GOT3 (cell line): ENCODE data around the gene LRRK2.
"Not testable (repeated sequence)": the region's sequence is repeated elsewhere in the genome, so short reads cannot be mapped to it uniquely, and the experiment has no call there.

Experiments
- DNase-seq: peaks from one replicate; lab custom pipeline; 2025; ENCODE audit warnings: mixed read lengths; lab: John Stamatoyannopoulos, UW

Gene LRRK2

GRCh38 chr12:40248034-40248433 lies 23.2 kb downstream of the LRRK2 start:
- DNase-seq: no peak

DNA sequence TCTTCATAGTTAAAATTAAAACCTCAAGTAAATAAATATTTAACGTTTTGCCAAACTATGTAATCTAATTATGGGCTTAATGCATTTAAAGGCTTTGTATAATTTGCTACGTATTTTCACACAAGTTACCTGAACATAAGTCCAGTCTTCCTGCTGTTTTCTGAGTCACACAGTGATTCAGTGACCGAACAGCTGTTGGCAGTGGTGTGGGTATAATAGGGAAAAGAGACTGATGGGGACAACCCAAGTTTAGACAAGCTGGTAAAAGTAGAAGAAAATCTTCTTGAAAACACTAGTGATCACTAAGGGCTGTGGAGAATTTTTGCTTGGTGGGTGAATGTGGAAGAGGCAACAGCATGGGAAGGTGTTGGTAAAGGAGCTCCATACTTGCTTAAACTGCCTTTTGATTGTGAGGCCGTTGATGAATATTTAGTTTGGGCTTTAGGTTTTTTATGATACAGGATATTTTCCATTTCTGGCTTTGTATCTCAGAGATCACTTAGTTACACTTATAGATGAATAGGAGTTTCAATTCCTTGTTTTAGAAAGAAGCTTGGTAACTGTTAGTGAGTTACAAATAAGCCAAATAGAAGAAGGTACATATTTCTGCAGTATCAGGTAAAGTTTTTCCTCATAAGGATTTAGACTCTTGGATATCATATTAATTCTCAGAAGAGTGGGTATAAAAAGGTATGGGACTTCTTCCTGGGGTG lies 23.9 kb downstream of the LRRK2 start:
- DNase-seq: no peak

DNA sequence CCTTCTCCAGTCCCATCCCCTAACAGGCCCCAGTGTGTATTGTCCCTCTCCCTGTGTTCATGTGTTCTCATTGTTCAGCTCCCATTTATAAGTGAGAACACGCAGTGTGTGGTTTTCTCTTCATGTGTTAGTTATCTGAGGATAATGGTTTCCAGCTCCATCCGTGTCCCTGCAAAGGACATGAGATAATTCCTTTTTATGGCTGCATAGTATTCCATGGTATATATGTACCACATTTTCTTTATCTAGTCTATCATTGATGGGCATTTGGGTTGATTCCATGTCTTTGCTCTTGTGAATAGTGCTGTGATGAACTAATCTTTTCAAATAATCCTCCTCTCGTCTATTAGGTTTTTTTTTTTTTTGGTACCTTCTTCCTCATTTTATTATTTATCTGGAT lies 25.9 kb downstream of the LRRK2 start:
- not testable (repeated sequence) for DNase-seq

DNA sequence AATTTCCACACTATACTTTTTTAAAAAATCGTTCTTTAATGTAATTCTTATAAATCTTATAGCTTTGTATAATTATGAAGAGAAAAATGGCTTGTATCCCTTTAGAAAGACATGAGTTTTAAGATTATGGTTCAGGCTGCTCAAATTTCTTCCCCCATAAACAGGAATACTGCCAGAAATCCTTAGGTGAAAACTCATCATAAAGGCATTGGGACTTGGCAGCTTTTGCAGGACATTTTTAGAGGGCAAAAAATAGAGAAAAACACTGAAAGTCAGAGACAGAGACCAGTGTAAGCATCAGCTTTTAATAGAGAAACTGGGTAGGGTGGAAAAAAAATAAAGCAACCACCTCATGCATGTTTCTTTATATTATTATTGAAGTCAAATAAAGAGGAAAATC lies 29.1 kb downstream of the LRRK2 start:
- no peak for DNase-seq

DNA sequence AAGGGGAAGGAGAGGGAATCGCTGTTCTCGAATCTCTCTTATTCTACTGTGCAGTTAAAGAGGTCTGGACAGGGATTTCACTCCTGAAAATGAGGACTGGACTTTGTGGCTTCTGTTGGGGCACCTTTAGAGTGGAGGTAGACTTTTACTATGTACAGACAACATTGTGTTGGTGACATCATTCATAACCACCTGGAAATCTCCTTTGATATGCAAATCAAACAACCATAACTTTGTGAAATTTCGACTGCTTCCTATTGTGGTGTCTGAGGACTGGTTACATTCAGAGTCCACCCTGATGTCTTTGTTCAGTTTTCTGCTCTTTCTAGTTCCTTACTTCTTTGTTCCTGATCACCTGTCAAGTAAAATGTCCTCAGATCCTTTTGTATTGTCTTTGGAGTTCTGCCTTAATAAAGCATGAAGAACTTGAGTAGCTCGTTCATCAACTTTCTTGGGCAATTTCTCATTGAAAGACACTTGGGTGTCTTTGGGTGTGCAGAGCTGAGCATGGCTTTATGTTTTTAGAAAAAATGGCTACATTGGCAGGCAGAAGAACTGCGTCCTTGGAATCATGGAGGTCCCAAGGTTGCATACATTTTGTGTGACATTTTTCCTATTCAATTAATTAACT lies 29.8 kb downstream of the LRRK2 start:
- DNase-seq: no peak

DNA sequence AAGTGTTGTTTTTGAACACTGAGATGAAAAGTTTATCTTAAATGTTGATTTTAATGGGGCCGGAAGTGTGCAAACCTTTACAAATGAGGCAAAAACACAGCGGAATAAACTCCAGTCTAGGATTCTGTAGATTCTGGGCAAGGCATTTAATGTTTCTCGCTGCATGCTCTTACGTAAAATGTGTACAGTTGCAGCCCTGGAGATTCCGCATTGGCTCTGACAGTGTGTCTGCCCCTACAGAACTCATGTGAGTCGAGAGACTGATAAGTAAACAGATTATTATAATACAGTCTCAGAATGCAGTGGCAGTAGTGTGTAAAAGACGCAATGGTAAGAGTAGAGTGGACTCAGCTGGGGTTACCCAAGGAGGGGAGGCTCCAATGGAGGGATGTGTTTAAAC lies 33.6 kb downstream of the LRRK2 start:
- DNase-seq: no peak

DNA sequence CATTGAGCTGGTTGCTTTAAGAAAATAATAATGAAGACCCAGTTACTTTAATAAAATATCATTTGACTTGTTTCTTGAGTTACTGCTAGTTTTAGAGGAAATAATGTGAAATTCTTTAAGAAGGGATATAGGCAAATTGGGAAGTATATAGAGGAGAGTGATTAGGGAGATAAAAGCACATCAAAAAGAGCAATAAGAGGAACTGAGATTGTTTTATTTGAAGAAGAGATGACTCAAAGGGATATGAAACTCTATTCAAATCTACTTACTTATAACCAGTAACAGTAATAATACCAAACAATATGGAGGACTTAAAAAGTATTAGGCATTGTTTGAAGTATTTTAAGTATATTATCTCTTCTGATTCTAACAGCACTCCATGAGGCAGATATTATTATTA lies 37.1 kb downstream of the LRRK2 start:
- DNase-seq: no peak

DNA sequence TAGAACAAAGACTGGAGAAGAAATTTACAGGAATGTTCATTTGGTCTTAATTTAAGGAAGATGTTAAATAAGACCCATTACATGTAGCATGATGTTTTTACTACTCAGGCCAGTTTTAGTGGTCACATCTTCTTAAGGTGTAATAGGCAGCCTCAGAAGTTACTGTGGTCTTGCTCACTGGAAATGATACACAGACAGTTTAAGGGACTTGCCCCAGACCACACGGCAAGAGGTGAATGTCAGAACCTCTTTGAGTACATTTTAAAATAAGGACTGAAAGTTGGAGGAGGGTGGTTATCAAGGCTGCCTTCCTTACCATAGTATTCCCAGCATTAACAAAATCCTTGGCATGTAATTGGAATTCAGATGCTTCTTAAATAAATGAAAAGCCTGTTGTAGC lies 37.9 kb downstream of the LRRK2 start:
- no peak for DNase-seq

- no peak for DNase-seq
Observed at GRCh38 chr12:40263616-40264409, 39.0 kb downstream of the LRRK2 start.

- DNase-seq: no peak
Observed at GRCh38 chr12:40271981-40272664, 47.3 kb downstream of the LRRK2 start.

GRCh38 chr12:40281791-40282364 lies 57.1 kb downstream of the LRRK2 start:
- no peak for DNase-seq

DNA sequence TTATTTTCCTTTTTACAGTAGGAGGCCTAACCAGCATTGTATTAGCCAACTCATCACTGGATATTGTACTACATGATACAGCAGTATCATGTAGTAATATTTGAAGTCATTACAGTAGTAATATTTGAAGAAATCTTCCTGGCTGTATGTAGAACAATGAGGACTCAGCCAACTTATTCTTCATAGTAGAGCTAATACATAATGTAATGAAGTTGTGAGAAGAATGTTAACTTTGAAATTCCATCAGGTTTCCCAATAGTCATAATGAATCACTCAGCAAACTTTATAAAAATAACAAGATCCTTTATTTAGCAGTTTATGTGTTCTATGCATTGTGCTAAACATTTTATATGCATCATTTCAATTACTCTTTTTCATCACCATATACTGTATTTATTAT lies 61.8 kb downstream of the LRRK2 start:
- DNase-seq: no peak

DNA sequence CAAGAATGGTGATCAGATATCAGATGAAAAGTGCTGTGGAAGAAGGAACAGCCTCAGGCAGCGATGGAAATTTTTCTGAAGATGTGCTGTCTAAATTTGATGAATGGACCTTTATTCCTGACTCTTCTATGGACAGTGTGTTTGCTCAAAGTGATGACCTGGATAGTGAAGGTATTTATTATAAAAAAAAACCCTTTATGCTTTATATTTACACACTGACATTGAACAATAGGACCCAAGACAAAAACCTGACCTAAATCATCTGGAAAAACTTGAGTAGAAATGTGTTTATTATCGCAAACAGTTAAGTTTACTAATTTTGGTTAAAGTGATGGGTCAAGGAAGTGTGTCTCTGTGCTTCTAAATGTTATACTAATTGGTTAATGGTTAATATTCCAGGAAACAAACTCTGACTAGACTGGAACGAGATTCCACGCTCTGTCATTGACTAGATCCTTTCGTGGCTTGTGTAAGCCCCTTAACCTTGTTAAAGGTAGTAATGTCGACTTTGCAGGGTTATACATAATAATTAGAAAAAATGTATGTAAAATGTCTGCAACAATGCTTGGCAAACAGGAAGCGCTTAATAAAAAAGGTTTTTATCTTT lies 62.7 kb downstream of the LRRK2 start:
- DNase-seq: no peak

DNA sequence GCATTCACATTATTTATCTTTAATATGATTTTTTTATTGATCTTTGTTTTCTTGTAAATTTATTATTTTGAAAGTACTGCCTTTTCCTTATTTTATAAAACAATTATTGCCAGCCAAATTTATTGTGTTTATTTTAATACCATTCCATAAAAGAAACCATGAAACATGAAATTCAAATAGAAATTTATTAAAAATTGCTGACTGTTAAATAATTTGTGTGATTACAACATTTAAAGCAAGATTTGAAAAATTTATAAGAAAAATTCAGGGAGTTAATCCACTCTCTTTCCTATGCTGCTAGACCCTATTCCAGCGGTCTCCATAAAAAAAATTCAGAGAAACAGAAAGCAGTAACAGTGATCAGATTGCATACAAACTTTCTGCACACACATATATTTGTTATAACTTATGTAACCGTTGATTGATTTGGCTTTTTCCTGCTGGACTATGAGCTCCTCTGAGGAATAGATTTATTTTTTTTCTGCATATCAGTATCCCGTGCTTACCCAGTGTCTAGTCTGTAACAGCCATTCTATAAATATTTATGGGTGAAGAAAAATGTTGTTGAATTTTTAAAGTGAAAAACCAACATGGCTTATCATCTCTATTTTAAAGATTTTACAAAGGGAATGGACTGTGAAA lies 68.1 kb downstream of the LRRK2 start:
- DNase-seq: no peak

- no peak for DNase-seq
Observed at GRCh38 chr12:40298341-40298740, 73.5 kb downstream of the LRRK2 start.

- no peak for DNase-seq
Observed at GRCh38 chr12:40300490-40300889, 75.7 kb downstream of the LRRK2 start.

- DNase-seq: no peak
Observed at GRCh38 chr12:40309001-40309400, 84.2 kb downstream of the LRRK2 start.

DNA sequence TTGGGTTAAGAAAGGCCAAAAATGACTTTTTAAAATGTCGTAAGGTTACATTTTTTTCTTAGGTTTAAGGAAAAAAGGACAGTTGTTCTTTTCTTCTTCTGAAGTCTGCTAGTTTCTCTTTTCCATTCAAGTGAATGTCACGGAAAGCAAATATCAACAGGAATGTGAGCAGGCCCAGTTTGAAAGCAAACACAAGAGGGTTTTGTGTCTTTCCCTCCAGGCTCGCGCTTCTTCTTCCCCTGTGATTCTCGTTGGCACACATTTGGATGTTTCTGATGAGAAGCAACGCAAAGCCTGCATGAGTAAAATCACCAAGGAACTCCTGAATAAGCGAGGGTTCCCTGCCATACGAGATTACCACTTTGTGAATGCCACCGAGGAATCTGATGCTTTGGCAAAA lies 85.4 kb downstream of the LRRK2 start:
- no peak for DNase-seq

DNA sequence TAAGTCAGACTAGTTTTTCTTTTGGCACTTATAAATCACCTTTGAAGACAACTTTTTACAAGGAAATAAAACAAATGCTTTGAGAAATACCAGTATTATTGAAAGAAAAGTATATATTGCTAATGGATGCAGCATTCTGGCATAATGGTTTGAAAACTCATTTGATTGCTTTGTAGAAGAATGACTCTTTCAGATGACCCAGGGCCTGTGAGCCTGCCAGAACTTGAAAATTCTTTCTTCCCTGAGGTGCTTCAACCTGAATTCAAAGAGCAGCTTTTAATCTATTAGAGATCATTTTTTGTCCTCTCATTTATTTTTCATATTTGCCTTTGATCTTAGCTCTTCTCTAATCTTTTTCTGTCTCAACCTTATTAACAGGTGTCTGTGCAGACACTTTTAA lies 87.4 kb downstream of the LRRK2 start:
- DNase-seq: no peak

GRCh38 chr12:40312982-40313576 lies 88.3 kb downstream of the LRRK2 start:
- DNase-seq: no peak

- no peak for DNase-seq
Observed at GRCh38 chr12:40313928-40314327, 89.1 kb downstream of the LRRK2 start.
